ENCODE data around the gene PROX1. TPM values are rescaled to one million over a fixed set of nuclear protein-coding genes. Genes with fewer than 3 reads are reported as not detected.

PROX1 gene
- total and polyA plus RNA-seq, 2 donors (not counting 1 experiment from before 2014, with no cell fraction given): 0.02 to 0.17 TPM

GRCh38 chr1:214013614-214014377, 26.0 kb downstream of the PROX1 start:
- H3K4me3 ChIP-seq (replicated peaks in 1 of 4; ENCODE audit: control extremely low read depth in 1 of 4, insufficient read depth in 1 of 4, low read depth in 3 of 4, low read length in 4 of 4): no peak overlapping the region
- no peak overlapping the region for H3K27ac ChIP-seq (ENCODE audit: insufficient read depth, low read length)
- no peak for TF ChIP-seq EZH2 (IDR thresholded peaks at IDR 0.05; ENCODE audit: low read length, missing control alignments)
- TF ChIP-seq CTCF (conservative IDR thresholded peaks at IDR 0.05 in 1 of 2, IDR thresholded peaks at IDR 0.05 in 1 of 2; ENCODE audit: low read depth in 1 of 2, low read length in 2 of 2): no peak
- no peaks in the 10 kb centered on the region for H3K9me3 ChIP-seq (ENCODE audit: control insufficient read depth, insufficient read depth, low read depth, low read length)
- no peak overlapping the region for H3K4me2 ChIP-seq (ENCODE audit: extremely low read depth, insufficient read depth, low read length)
- H3K27me3 ChIP-seq (ENCODE audit: control insufficient read depth, insufficient read depth, low read length): no peaks in the 10 kb centered on the region
- no peak for DNase-seq (ENCODE audit: low read depth in 2 of 2)
- H3K79me2 ChIP-seq (ENCODE audit: control insufficient read depth, insufficient read depth, low read length): no peaks in the 10 kb centered on the region
- no peak overlapping the region for H2AFZ ChIP-seq (ENCODE audit: low read length)
- no peaks in the 10 kb centered on the region for H3K4me1 ChIP-seq (ENCODE audit: control insufficient read depth, extremely low read depth, insufficient read depth, low read length)
- H3K9ac ChIP-seq (ENCODE audit: insufficient read depth, low read length): no peak overlapping the region
- H3K36me3 ChIP-seq (ENCODE audit: control insufficient read depth, insufficient read depth, low read length): no peaks in the 10 kb centered on the region
- no peaks in the 10 kb centered on the region for H4K20me1 ChIP-seq (ENCODE audit: control insufficient read depth, extremely low read depth, insufficient read depth, low read length)

GRCh38 chr1:214014730-214015129, 27.0 kb downstream of the PROX1 start:
- no peak overlapping the region for H3K27ac ChIP-seq (ENCODE audit: insufficient read depth, low read length)
- DNase-seq (ENCODE audit: low read depth in 2 of 2): no peak
- no peak overlapping the region for H3K4me3 ChIP-seq (replicated peaks in 1 of 4; ENCODE audit: control extremely low read depth in 1 of 4, insufficient read depth in 1 of 4, low read depth in 3 of 4, low read length in 4 of 4)

More at GRCh38 chr1:214014730-214015129, 27.0 kb downstream of the PROX1 start:
- TF ChIP-seq EZH2 (IDR thresholded peaks at IDR 0.05; ENCODE audit: low read length, missing control alignments) (no peak), CTCF (conservative IDR thresholded peaks at IDR 0.05 in 1 of 2, IDR thresholded peaks at IDR 0.05 in 1 of 2; ENCODE audit: low read depth in 1 of 2, low read length in 2 of 2) (no peak)
- H3K9me3 ChIP-seq (ENCODE audit: control insufficient read depth, insufficient read depth, low read depth, low read length): no peaks in the 10 kb centered on the region
- H3K36me3 ChIP-seq (ENCODE audit: control insufficient read depth, insufficient read depth, low read length): no peaks in the 10 kb centered on the region
- H3K79me2 ChIP-seq (ENCODE audit: control insufficient read depth, insufficient read depth, low read length): no peaks in the 10 kb centered on the region
- H4K20me1 ChIP-seq (ENCODE audit: control insufficient read depth, extremely low read depth, insufficient read depth, low read length): no peaks in the 10 kb centered on the region
- no peak overlapping the region for H3K9ac ChIP-seq (ENCODE audit: insufficient read depth, low read length)
- H2AFZ ChIP-seq (ENCODE audit: low read length): no peak overlapping the region
- no peaks in the 10 kb centered on the region for H3K4me1 ChIP-seq (ENCODE audit: control insufficient read depth, extremely low read depth, insufficient read depth, low read length)
- H3K4me2 ChIP-seq (ENCODE audit: extremely low read depth, insufficient read depth, low read length): no peak overlapping the region
- no peaks in the 10 kb centered on the region for H3K27me3 ChIP-seq (ENCODE audit: control insufficient read depth, insufficient read depth, low read length)
